ENCODE results near the gene CFAP97D2.

DNA sequence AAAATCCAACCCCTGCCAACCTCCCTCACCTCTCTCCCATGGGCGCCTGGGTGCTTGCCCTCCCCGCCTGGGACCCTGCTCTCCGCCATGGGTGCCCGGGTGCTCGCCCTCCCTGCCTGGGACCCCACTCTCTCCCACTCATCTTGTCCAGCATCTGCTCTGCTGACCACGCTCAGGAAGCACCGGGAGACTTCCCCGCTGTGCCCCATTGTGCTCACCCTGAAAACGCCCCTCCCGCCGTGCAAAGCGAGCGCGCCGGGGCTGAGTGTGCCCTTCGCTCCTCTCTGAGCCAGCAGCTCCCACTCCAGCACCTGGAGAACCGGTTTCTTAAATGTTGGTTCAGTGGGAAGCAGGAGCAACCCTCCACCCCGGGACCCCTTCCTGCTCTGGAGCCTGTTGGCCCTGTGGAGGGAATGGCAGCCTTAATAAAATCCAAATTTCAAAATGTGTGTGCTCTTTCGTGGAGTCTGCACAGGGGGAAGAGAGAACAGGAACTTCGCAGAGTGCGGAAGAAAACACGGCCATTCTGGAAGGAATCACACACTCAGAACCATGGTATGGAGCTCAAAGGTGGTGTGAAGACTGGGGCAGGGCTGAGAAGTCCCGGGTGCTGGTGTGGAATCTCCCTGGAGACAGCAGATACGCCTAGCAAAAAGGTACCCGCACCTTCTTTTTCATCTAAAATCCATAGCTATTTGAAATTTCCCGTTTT is 32.5 kb downstream of the CFAP97D2 start:
- TF ChIP-seq, protein P1, sequence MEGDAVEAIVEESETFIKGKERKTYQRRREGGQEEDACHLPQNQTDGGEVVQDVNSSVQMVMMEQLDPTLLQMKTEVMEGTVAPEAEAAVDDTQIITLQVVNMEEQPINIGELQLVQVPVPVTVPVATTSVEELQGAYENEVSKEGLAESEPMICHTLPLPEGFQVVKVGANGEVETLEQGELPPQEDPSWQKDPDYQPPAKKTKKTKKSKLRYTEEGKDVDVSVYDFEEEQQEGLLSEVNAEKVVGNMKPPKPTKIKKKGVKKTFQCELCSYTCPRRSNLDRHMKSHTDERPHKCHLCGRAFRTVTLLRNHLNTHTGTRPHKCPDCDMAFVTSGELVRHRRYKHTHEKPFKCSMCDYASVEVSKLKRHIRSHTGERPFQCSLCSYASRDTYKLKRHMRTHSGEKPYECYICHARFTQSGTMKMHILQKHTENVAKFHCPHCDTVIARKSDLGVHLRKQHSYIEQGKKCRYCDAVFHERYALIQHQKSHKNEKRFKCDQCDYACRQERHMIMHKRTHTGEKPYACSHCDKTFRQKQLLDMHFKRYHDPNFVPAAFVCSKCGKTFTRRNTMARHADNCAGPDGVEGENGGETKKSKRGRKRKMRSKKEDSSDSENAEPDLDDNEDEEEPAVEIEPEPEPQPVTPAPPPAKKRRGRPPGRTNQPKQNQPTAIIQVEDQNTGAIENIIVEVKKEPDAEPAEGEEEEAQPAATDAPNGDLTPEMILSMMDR (optimal IDR thresholded peaks at IDR 0.05 in 1 of 3, IDR thresholded peaks at IDR 0.05 in 1 of 3, conservative IDR thresholded peaks at IDR 0.05 in 1 of 3; ENCODE audit: extremely low read depth in 1 of 3, insufficient read depth in 2 of 3, low read length in 3 of 3): no peak
- TF ChIP-seq EZH2 (IDR thresholded peaks at IDR 0.05; ENCODE audit: low read length): no peak

Data from keratinocyte (primary cell).